GM12878 (cell line): ENCODE results near the gene ZER1. TPM values are rescaled to one million over a fixed set of nuclear protein-coding genes. Genes with fewer than 3 reads are reported as not detected.
"Not testable (repeated sequence)": the region's sequence is repeated elsewhere in the genome, so short reads cannot be mapped to it uniquely, and the experiment has no call there.

ENCODE experiments used
- ATAC-seq: fragments of 200-7000 bp; cut with Tn5 transposase; 3 replicates; pipeline ENCODE4 v1.9.1; 2020; ENCODE audit warnings: mild to moderate bottlenecking, moderate library complexity
- BruUV-seq: library from RNA; stranded (reverse); fragments of 400-500 nt; replicated peaks from 2 replicates; lab custom pipeline; 2021; lab: Mats Ljungman, UMichigan
- CTCF ChIA-PET: fragments of 300-600 bp; sonication (Branson Sonifier 250); formaldehyde crosslinking; extraction: SDS; loops from one replicate; lab custom pipeline; 2021; ENCODE audit warnings: inconsistent platforms; lab: Yijun Ruan, JAX
- POLR2A ChIA-PET: fragments of 350-600 bp; formaldehyde crosslinking; extraction: SDS; loops from one replicate; lab custom pipeline; 2021; ENCODE audit warnings: inconsistent platforms; lab: Charles Lee
- RAD21 ChIA-PET: fragments of 300-600 bp; sonication (Branson Sonifier 250); formaldehyde crosslinking; loops from one replicate; lab custom pipeline; 2023; ENCODE audit warnings: antibody characterized with exemption; ENCODE audit not compliant: unreplicated experiment; lab: Charles Lee
- SMC1A ChIA-PET: fragments of 300-600 bp; sonication (Branson Sonifier 250); formaldehyde crosslinking; loops from one replicate; lab custom pipeline; 2023; ENCODE audit not compliant: unreplicated experiment, uncharacterized antibody; lab: Charles Lee
- DNase-seq: peaks from one replicate; pipeline ENCODE4 v3.0.0-alpha.2; 2011; ENCODE audit warnings: low read depth, low spot score
- FAIRE-seq: peaks from 3 replicates; lab custom pipeline; 2011; peaks lifted over from hg19 to GRCh38; lab: Jason Lieb, UNC
- H2AFZ ChIP-seq: 2 replicates; pipeline ENCODE4 v1.6.0; 2011; ENCODE audit warnings: low read depth, low read length, control low read depth; ENCODE audit not compliant: control insufficient read depth
- H3K27ac ChIP-seq: 2 replicates; pipeline ENCODE4 v1.5.1; 2011; ENCODE audit warnings: control low read depth; ENCODE audit not compliant: control insufficient read depth, insufficient read depth
- H3K27me3 ChIP-seq, 2 experiments: replicated peaks in 1 of 2; 2 replicates each; pipeline versions ENCODE4 v1.6.0 to v1.6.1; 2011; ENCODE audit warnings: low read length in 1 of 2; ENCODE audit not compliant: control insufficient read depth in 2 of 2, insufficient read depth in 2 of 2
- H3K36me3 ChIP-seq, 2 experiments: 2 replicates each; pipeline ENCODE4 v1.5.1; 2011; ENCODE audit warnings: low read length in 1 of 2; ENCODE audit not compliant: control insufficient read depth in 2 of 2, insufficient read depth in 2 of 2
- H3K4me1 ChIP-seq: 2 replicates; pipeline ENCODE4 v1.6.1; 2011; ENCODE audit warnings: mild to moderate bottlenecking, low read length, moderate library complexity, mixed read lengths; ENCODE audit not compliant: control insufficient read depth, insufficient read depth
- H3K4me2 ChIP-seq: 2 replicates; pipeline ENCODE4 v1.6.0; 2011; ENCODE audit warnings: control low read depth; ENCODE audit not compliant: control insufficient read depth, insufficient read depth
- H3K4me3 ChIP-seq: fragments of 200-600 bp; sonication (generic); 2 replicates; pipeline ENCODE4 v1.5.1; 2016
- H3K79me2 ChIP-seq: 2 replicates; pipeline ENCODE4 v1.6.0; 2011; ENCODE audit warnings: low read length; ENCODE audit not compliant: control insufficient read depth, insufficient read depth
- H3K9ac ChIP-seq: 2 replicates; pipeline ENCODE4 v1.8.0; 2011; ENCODE audit warnings: low read length, control low read depth, mixed read lengths; ENCODE audit not compliant: control insufficient read depth, insufficient read depth
- H3K9me3 ChIP-seq: replicated peaks from 3 replicates; pipeline ENCODE4 v1.5.1; 2011; ENCODE audit warnings: mild to moderate bottlenecking, low read length; ENCODE audit not compliant: control insufficient read depth, insufficient read depth
- H4K20me1 ChIP-seq: 2 replicates; pipeline ENCODE4 v1.6.0; 2011; ENCODE audit not compliant: control insufficient read depth, insufficient read depth
- CHD4 ChIP-seq: fragments of 200-600 bp; sonication (generic); IDR thresholded peaks from 2 replicates; pipeline ENCODE4 v1.6.1; 2016; ENCODE audit warnings: mild to moderate bottlenecking
- MXI1 ChIP-seq: fragments of 150-350 bp; IDR thresholded peaks from 2 replicates; pipeline ENCODE4 v1.6.1; 2011; ENCODE audit warnings: low read depth, mild to moderate bottlenecking, inconsistent platforms, low read length, improper control_type of control experiment
- PBX3 ChIP-seq: IDR thresholded peaks from 2 replicates; pipeline ENCODE4 v1.6.1; 2011; ENCODE audit warnings: mild to moderate bottlenecking, low read depth, low read length, moderate library complexity; ENCODE audit not compliant: insufficient replicate concordance
- WGBS: methylation state at CpG from one replicate; pipeline ENCODE4 v1.1.6; 2016; ENCODE audit warnings: low lambda C conversion rate; ENCODE audit not compliant: insufficient replicate concordance, insufficient coverage; ENCODE audit errors: missing lambda C conversion rate; 5-methylcytosine and 5-hydroxymethylcytosine counted together
- in situ Hi-C: fragments of 300-500 bp; cut with MboI; formaldehyde crosslinking; loops from 9 replicates; pipeline ENCODE4 v1.14.3; 2018; ENCODE audit warnings: mixed read lengths
- intact Hi-C: fragments of 100-400 bp; cut with micrococcal nuclease; formaldehyde crosslinking; loops from one replicate; pipeline ENCODE4 v1.14.2; 2022; ENCODE audit not compliant: unreplicated experiment
- polyA plus RNA-seq, 11 experiments: library from polyadenylated mRNA; depleted of rRNA in 4 of 11; unstranded in 6 of 11; stranded (reverse) in 5 of 11; fragments of >200 nt; fragmentation: Nextera tagmentation in 4 of 11; fragmentation: Illumina TruSeq in 1 of 11; extraction: Ambion mirVana in 4 of 11; extraction: Trizol in 1 of 11; gene quantifications; 1 replicate in 1 of 11; 2 replicates in 10 of 11; pipeline versions ENCODE4 v1.2.1 to v1.2.3, GENCODE V29; 2011 to 2016; ENCODE audit warnings: inconsistent platforms in 2 of 11, missing spikeins in 2 of 11, low read depth in 1 of 11
- total RNA-seq, 4 experiments: library from RNA; depleted of rRNA in 3 of 4; stranded (reverse); fragments of >200 nt in 3 of 4; fragmentation: Illumina TruSeq in 1 of 4; extraction: Trizol in 1 of 4; gene quantifications; 2 replicates each; pipeline versions ENCODE4 v1.2.1 to v1.2.3, GENCODE V29; 2013 to 2021
- TF ChIP-seq, protein P1 (sequence below): fragments of 450-650 bp; IDR thresholded peaks from 2 replicates; pipeline ENCODE4 v1.6.1; 2017; ENCODE audit warnings: mild to moderate bottlenecking, moderate library complexity

Gene ZER1
- total and polyA plus RNA-seq, 10 of the 15 experiments (the other 5 are each of a cell fraction or from before 2014, with no cell fraction given), result 0.32 to 16.9 (median 7.9) TPM

GRCh38 chr9:128798896-128799295 is 27.2 kb upstream of the ZER1 start (continued):
- no peak for TF ChIP-seq MXI1
- no peak for TF ChIP-seq PBX3
- TF ChIP-seq, protein P1, sequence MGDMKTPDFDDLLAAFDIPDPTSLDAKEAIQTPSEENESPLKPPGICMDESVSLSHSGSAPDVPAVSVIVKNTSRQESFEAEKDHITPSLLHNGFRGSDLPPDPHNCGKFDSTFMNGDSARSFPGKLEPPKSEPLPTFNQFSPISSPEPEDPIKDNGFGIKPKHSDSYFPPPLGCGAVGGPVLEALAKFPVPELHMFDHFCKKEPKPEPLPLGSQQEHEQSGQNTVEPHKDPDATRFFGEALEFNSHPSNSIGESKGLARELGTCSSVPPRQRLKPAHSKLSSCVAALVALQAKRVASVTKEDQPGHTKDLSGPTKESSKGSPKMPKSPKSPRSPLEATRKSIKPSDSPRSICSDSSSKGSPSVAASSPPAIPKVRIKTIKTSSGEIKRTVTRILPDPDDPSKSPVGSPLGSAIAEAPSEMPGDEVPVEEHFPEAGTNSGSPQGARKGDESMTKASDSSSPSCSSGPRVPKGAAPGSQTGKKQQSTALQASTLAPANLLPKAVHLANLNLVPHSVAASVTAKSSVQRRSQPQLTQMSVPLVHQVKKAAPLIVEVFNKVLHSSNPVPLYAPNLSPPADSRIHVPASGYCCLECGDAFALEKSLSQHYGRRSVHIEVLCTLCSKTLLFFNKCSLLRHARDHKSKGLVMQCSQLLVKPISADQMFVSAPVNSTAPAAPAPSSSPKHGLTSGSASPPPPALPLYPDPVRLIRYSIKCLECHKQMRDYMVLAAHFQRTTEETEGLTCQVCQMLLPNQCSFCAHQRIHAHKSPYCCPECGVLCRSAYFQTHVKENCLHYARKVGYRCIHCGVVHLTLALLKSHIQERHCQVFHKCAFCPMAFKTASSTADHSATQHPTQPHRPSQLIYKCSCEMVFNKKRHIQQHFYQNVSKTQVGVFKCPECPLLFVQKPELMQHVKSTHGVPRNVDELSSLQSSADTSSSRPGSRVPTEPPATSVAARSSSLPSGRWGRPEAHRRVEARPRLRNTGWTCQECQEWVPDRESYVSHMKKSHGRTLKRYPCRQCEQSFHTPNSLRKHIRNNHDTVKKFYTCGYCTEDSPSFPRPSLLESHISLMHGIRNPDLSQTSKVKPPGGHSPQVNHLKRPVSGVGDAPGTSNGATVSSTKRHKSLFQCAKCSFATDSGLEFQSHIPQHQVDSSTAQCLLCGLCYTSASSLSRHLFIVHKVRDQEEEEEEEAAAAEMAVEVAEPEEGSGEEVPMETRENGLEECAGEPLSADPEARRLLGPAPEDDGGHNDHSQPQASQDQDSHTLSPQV, result no peak
- TF ChIP-seq CHD4, result no peak

GRCh38 chr9:128794961-128795360 is 23.2 kb upstream of the ZER1 start:
- ATAC-seq, H3K9me3 ChIP-seq, H3K27me3 ChIP-seq, DNase-seq, intact Hi-C loops, H3K79me2 ChIP-seq, BruUV-seq, H2AFZ ChIP-seq, H3K4me3 ChIP-seq, H4K20me1 ChIP-seq, CTCF ChIA-PET, FAIRE-seq, H3K4me1 ChIP-seq, H3K27ac ChIP-seq, in situ Hi-C loops, RAD21 ChIA-PET, H3K9ac ChIP-seq, H3K4me2 ChIP-seq: not testable (repeated sequence)
- 50% methylated on average over 2 of the region's 2 CpGs for WGBS
- POLR2A ChIA-PET, result interaction anchor here (0.5 to 0.6 kb wide), 2 partner anchors 29 to 153 kb away, joined by 4 to 8 read pairs; no protein-coding TSS in a partner anchor
- SMC1A ChIA-PET, result interaction anchor here (1.6 kb wide), 1 partner anchor 93 kb away, joined by 3 read pairs; the partner anchor contains the start of gene PKN3
- peaks cover 7 to 19% of the 10 kb centered on the region in 2 experiments for H3K36me3 ChIP-seq
